ENCODE measurements around the gene MGAT4A.
"Not testable (repeated sequence)": the region's sequence is repeated elsewhere in the genome, so short reads cannot be mapped to it uniquely, and the experiment has no call there.

The MGAT4A gene

GRCh38 chr2:98759338-98759737 is 28.4 kb upstream of the MGAT4A start:
- no peak for ATAC-seq

DNA sequence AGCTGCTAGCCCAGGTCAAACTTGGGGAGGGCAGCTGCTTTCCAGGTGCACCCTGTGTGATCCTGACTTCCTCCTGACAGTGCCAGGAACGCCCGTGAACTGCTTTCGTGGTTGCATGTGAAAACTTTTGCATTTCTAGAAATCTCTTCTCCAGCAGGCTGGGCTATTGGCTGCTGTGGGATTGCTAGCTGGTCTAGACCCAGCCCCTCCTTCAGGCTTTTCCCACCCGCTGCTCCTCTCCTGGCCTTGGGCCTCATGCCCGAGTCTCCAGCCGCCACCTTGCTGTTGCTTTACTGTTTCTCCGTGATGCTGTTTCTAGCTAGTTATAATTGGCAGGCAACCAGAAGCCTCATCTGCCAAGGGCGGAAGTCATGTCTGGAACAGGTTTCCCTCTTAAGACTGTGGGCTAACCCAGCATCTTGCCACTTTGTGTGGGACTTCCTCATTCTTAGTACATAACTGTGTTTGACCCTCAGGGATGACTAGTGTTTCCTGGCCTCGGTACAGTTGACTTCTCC is 27.0 kb upstream of the MGAT4A start:
- ATAC-seq: peak; percentile 60 to 61

DNA sequence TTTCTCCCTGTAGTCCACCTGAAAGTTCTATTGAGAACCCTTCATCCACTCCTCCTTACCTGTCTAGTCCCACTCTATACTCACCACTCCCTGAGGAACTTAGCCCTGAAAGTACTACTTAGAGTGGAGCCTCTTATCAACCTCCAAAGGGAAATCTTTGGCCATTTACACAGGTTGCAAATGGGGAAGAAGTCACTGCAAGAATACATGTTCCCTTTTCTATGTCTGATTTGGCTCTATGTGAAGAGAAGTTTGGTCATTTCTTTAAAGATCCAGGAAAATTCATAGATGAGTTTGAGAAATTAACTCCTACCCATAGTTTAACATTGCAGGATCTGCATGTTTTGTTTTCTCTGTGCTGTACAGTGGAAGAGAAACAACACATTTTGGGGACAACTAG is 22.9 kb upstream of the MGAT4A start:
- ATAC-seq: no peak

GRCh38 chr2:98752711-98753110 is 21.8 kb upstream of the MGAT4A start:
- ATAC-seq: not testable (repeated sequence)

- no peak for ATAC-seq
Observed at GRCh38 chr2:98751748-98752147, 20.8 kb upstream of the MGAT4A start.

DNA sequence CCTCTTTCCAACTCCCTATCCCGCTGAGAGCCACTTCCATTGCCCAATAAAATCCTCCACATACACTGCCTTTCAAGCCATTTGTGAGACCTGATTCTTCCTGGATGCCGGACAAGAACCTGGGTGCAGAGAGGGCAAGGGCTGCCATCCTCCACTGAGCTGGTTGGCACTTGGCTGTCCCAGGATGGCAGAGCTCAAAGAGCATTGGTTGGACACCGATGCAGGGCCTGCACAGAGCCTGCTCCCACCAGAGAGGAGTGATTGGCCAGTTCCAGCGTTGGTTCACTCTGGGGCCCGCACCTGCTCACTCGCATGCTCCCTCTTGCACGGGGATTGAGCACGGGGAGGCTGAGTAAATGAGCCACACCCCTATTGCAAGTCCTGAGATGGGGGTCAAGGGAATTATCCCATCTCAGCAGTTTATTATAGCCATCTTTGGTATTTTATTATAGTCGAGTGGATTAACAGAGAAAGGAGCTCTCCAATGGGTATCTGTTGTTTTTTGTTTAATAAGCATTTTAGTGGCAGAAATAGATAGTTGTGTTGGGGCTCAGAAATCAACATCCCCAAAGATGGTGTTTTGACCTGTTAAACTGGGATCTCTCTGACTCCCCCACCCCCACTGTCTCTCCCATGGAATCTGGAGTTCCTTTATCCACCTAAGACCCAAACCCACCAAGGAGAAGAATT is 19.8 kb upstream of the MGAT4A start:
- no peak for ATAC-seq

- peak in 1 of 2 donors; percentile 24 for ATAC-seq
Observed at GRCh38 chr2:98749066-98749450, 18.1 kb upstream of the MGAT4A start.

DNA sequence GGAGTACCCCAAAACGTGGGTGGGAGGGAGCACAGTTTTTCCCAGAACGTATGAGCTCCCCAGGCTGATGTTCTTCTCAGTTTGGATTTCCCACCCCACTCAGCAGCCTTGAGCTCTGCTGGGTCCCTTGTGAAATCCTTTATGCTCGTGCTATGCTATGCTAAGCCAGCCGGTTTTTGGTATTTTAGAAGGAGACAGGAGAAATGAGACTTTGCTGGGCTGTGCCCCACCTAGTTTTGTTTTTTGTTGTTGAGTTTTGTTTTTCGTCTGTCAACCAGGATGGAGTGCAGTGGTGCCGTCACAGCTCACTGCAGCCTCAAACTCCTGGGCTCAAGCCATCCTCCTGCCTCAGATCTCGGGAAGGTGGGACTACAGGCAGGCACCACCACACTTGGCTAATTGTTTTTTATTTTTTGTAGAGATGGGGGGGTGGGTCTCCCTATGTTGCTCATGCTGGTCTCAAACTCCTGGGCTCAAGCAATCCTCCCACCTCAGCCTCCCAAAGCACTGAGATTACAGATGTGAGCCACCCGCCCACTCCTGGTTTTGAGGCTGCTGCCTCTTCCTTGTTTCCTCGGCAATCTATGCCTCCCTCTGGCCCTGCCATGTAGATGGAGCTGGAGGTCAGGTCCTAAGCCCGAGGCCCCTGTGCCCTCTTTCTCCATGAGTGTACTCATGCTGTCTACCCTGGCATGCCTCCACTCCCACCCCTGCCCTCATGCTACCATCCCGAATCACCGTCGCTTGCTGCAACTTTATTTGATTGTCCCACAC is 17.5 kb upstream of the MGAT4A start:
- ATAC-seq: no peak

- ATAC-seq: no peak
Observed at GRCh38 chr2:98747888-98748287, 17.0 kb upstream of the MGAT4A start.

DNA sequence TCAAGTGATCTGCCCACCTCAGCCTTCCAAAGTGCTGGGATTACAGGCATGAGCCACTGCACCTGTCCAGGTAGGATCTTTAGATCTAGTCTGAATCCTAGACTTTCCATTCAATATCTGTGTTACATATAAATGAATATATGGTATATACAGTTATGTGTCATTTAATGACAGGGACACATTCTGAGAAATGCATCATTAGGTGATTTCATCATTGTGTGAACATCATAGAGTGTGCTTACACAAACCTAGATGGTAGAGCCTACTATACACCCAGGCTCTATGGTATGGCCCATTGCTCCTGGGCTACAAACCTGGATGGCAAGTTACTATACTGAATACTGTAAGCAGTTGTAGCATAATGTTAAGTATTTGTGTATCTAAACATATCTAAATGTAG is 15.5 kb upstream of the MGAT4A start:
- no peak for ATAC-seq

DNA sequence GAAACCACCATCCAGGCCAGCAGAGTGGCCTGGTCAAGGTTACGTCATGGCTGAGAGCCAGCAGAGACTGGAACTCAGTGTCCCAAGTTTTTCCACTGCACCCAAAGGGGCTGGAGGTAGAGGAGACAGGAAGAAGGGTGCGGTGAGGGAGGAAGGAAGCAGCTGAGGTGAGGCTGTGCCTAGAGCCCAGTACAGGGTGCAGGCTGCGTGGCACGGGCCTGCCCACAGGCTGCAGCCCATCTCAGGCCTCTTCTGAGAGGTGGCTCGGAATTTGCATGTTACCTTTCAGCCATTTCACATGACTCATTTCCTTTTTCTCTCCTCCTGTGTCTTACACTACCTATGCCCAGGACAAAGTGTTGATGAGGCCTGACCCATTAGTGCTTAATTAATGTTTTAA is 13.7 kb upstream of the MGAT4A start:
- ATAC-seq: peak in 1 of 2 donors; percentile 30

- no peak for ATAC-seq
Observed at GRCh38 chr2:98743835-98744234, 12.9 kb upstream of the MGAT4A start.

- ATAC-seq: no peak
Observed at GRCh38 chr2:98739020-98739419, 8.1 kb upstream of the MGAT4A start.

DNA sequence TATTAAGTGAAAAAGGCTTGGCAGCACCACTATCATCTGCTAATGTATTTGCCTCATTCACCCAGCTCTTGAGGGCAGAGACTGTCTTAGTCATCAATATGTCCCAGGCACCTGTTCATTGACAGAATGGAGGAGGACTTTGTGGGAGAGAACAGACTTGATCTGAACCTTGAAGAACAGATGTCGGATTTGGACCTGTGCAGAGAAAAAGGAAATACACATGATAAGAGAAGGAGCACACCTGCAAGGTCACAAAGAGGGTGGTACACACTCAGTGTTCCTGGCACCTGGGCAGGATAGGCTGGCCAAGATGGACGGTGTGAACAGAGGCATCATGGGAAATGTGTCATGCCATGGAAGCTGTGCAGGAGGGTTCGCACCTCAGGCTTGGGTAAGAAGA is 7.4 kb upstream of the MGAT4A start:
- ATAC-seq: no peak

- ATAC-seq: no peak
Observed at GRCh38 chr2:98737848-98738247, 6.9 kb upstream of the MGAT4A start.

DNA sequence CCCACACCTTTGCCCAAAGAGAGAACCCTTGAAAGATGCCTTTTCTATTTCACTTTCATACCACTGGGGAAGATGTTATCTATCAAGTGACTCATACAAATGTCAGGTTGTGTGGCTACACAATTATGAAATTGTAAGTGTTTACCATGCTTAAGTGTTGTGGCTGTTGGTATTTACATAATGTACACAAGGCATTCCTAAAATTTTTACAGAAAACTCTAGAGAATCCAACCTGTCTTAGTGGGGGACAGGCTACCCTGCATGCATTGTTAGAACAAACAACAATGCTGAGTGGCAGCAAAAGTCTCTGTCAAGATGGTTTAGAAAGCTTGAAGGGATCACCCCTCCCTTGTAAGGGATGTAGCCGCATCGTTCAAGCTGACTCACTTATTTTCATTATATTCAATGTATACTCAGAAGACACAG is 5.5 kb upstream of the MGAT4A start:
- ATAC-seq: peak; percentile 84 to 87

- ATAC-seq: no peak
Observed at GRCh38 chr2:98734823-98735260, 3.9 kb upstream of the MGAT4A start.

DNA sequence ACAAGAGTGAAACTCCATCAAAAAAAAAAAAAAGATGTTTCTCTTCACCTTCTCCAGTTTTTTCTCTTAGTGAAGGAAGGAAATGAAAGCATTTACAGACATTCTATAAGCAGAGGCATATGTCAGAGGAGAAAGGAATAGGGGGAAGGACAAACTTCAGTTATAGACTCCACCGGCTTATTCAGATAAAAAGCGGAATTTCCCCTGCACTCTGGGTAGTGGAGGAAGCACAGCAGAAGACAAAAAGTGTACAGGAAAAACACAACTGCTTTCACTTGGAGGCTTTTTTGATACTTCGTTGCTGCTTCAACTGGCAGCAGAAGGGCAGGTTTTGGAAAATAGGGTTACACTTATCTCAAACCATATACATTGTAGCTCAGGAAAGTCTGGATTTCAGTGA is 3.2 kb upstream of the MGAT4A start:
- no peak for ATAC-seq

GRCh38 chr2:98732430-98733051 is 1.6 kb upstream of the MGAT4A start:
- ATAC-seq: no peak

- no peak for ATAC-seq
Observed at GRCh38 chr2:98731894-98732349, 990 bp upstream of the MGAT4A start.

DNA sequence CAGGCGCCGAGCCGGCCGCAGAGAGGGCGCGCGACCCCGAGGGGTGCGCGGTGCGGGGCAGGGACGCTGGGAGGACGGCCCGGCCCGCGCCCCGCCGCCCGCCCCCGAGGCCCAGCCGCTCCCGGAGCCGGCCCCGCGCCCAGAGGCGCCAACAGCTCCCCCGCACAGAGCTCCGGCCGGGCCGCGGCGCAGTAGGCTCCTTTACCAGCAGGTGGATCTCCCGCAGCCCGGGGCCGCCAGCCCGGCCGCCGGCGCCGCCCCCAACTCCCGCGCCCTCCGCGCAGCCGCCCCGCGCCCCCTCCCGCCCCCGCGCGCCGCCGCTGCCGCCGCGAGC is 258 bp downstream of the MGAT4A start:
- ATAC-seq: peak; percentile 67 to 74

GRCh38 chr2:98730053-98730706 is 752 bp downstream of the MGAT4A start:
- peak; percentile 17 to 25 for ATAC-seq

GRCh38 chr2:98729652-98730051 is 1.3 kb downstream of the MGAT4A start:
- no peak for ATAC-seq

All from activated CD4-positive, CD25-positive, alpha-beta regulatory T cell treated with anti-CD3 and anti-CD28 coated beads, Interleukin-2, amount 50 U/mL, for 24 hours (primary cell).